AG09309 (cell line): Measurements from ENCODE around the gene GFOD1.

Experiments used
- DNase-seq: peaks from one replicate; pipeline ENCODE4 v3.0.0-alpha.2; 2010; ENCODE audit warnings: low read depth
- H3K4me3 ChIP-seq: 2 replicates; pipeline ENCODE4 v1.5.1; 2011; ENCODE audit warnings: mild to moderate bottlenecking, low read depth, low read length, moderate library complexity; ENCODE audit not compliant: control insufficient read depth
- TF ChIP-seq, protein P1 (sequence below): IDR thresholded peaks from 2 replicates; pipeline ENCODE4 v1.5.1; 2011; ENCODE audit warnings: mild to moderate bottlenecking, low read depth, low read length, inconsistent platforms; ENCODE audit not compliant: insufficient read depth, control insufficient read depth; ENCODE audit errors: missing control alignments

The GFOD1 gene

DNA sequence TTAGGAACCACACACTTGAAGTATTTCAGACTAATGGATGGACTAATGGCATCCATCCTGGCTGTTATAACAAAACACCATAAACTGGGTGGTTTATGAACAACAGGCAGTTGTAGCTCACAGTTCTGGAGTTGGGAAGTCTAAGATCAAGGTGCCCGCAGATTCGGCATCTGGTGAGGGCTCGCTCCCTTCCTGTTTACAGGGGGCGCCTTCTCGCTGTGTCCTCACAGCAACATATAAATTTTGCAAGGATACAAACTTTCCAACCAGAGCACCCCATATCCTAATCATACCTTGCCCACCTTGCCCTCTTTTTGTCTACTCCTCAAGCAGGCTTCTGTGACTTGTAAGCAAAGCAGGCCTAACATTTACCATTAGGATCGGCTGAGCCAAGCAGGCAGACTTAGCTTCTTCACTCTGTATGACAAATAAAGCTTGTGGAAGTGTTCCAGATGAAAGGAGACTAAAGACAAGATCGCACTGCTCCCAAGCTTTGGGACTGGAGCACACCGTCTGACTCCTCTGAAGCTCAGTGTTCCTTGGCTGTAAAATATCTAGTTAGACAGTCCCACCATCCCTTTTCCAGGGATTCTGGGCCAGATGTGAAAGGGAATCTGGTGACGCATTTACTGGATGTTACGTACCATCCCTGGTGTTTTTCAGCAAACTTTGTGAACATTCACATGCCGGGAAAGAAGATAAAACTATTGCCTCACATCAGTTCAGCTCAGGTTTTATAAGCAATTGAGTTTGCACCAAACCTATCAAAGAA lies 34.9 kb downstream of the GFOD1 start:
- TF ChIP-seq, protein P1, sequence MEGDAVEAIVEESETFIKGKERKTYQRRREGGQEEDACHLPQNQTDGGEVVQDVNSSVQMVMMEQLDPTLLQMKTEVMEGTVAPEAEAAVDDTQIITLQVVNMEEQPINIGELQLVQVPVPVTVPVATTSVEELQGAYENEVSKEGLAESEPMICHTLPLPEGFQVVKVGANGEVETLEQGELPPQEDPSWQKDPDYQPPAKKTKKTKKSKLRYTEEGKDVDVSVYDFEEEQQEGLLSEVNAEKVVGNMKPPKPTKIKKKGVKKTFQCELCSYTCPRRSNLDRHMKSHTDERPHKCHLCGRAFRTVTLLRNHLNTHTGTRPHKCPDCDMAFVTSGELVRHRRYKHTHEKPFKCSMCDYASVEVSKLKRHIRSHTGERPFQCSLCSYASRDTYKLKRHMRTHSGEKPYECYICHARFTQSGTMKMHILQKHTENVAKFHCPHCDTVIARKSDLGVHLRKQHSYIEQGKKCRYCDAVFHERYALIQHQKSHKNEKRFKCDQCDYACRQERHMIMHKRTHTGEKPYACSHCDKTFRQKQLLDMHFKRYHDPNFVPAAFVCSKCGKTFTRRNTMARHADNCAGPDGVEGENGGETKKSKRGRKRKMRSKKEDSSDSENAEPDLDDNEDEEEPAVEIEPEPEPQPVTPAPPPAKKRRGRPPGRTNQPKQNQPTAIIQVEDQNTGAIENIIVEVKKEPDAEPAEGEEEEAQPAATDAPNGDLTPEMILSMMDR = no peak
- no peak overlapping the region for H3K4me3 ChIP-seq
- no peak for DNase-seq

DNA sequence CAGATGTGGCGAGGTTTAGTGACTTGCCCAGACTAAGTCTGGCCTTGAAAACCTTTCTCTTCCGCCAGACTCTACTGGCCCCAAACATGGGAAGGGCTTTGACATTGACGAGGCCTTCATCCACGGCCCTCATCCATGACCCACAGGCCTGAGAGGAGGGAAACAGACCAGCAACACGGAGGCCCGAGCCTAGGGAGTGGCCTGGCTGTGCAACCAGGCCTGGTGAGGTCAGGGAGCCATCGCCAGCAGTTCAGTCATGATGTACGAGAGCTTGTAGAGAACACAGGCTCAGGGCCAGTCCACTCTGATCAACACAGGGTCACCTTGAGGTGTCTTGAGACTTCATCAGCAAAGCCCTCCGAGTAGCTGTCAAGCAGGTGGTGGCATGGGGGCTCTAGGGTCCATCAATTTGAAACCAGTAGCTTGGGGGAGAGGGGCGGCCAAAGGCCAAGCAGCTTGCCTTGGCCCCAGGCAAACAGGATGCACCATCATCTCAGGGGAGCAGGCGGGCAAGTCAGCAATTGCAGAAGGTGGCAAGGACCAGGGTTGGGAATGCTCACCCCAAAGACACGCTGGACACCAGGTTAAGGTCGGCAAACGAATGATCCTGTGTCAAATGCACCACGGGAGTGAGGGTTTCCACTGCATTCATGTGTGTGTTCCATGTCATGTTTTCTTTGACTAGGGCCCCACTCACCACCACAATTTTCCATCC lies 36.1 kb downstream of the GFOD1 start:
- no peak overlapping the region for H3K4me3 ChIP-seq
- no peak for DNase-seq
- TF ChIP-seq, protein P1 = no peak

DNA sequence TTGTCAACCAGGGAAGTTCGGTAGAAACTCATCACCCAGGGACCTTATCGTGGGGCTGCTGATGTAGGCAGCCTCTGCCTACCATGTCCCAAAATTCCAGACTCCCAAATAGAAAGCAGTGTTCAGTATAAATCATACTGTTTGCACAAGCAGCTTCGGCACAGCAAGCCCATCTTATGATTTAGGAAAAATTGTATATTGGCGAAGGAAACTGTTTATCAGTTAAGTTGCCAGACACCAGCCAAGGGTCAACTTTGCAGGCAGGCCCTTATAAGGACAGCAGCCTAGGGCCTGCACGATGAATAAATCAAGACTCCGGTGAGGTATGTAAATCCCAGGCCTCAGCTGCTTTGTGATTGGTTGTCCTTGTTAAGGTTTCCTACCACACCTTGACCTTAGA lies 36.8 kb downstream of the GFOD1 start:
- TF ChIP-seq, protein P1 = no peak
- H3K4me3 ChIP-seq = no peak overlapping the region
- DNase-seq = no peak

DNA sequence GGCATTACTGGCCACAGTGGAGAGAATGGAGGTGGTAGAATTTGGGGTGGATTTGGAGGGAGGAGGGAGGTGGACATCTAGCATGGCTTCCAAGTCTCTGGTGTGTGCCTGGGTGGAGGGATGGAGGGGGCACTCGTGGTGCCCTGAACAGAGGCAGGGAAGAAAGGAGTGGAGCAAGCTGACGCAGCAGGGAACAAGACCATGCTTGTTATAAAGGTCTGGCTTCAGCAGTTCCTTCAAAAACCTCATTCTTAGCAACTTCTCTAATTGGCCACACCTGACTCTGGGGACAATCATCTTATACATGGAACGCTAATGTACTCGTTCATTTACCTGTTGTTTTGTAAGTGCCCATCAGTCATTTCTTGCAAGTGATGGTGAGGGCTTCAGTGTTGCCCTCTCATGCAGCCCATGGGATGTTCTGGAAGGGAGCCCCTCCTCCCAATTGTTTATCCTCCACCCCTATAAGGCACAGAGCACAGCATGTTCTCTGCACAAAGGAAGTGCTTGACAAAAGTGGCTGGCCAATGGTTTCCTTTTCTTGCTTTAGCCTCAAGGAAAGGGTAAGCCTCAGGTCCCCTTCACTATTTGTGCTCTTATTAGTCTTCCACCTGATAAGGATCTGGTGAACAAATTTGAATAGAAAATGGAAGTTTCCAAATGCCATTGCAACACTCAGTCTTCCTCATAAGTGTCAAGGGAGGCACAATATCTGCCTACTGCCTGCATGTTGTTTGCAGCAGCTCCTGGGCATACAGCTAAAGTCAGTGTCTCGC lies 39.3 kb downstream of the GFOD1 start:
- no peak for DNase-seq
- no peak overlapping the region for H3K4me3 ChIP-seq
- TF ChIP-seq, protein P1 = no peak

DNA sequence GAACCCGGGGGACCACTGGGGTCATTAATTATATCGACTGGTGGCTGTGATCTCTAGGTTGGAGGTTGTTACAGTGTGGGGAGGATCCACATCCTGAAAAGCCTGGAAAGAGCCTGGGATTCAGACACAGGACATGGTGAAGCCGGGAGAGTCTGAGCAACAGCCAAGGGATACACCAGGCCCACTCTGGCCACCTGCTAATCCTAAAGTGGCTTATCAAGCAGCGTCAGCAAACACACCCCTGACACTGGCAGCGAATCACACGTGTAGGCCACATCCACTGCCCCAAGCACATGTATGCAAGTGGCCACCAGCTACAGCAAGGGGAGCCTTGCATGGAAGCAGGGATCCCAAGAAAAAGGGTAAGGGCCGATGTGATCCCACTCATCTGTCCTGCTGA lies 41.0 kb downstream of the GFOD1 start:
- no peak for DNase-seq
- TF ChIP-seq, protein P1 = no peak
- no peak overlapping the region for H3K4me3 ChIP-seq

DNA sequence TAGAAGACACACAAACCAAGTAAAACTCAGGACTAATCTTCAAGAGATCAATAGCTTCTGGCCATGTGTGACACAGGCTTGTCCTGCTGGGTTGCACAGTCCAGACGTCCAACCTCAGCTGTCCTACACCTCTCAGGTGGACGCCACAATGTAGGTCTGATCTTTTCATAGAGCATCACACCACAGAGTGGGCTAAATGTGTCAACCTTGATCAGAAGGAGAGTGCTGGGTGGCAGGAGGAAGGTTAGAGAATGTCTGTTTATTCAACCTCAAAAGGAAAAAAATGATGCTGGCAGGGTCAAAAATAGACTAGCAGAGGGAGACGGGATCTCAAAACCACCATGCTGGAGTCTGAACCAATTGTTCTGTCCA lies 41.7 kb downstream of the GFOD1 start:
- H3K4me3 ChIP-seq = no peak overlapping the region
- DNase-seq = no peak
- TF ChIP-seq, protein P1 = no peak
